Measurements from ENCODE around the gene RALY.
A peak's percentile ranks its signal among the peaks of the same experiment; 100 is the strongest.

The RALY gene

GRCh38 chr20:33993576-33994221 is at the start of gene RALY:
RALY (plus strand) TSS chr20:33993911; CDS start chr20:34072075, 78,164 bp downstream.
- peak; percentile 95 for DNase-seq

GRCh38 chr20:33944914-33945313 is 48.8 kb upstream of the RALY start:
- DNase-seq: no peak

- DNase-seq: no peak
Measured at GRCh38 chr20:33945391-33946081, 48.2 kb upstream of the RALY start.

DNA sequence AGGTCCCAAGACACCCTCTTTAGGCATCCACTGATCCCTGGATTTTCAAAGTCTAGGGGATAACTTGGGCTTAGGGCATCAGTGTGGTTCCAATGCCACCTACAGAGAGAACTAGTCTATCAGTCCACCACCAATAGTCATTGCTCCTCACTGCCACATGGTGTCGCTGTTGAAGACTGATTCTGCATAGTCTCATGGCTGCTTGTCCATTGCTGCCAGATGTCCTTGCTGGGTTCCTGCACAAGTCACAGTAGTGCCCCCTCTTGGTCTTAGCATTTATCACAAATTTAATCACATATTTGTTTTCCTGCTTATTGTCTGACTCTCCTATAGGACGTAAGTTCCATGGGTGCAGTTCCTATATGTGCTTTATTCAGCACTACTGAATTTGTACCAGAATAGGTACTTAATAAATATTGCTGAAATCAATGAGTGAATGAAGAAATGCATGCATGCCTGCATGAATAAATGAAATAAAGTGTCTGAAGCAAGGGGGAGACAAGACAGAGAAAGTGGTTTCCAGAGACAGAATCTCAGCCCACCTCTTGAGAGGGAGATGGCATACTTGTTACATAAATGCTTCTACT is 45.9 kb upstream of the RALY start:
- DNase-seq: peak; percentile 48

DNA sequence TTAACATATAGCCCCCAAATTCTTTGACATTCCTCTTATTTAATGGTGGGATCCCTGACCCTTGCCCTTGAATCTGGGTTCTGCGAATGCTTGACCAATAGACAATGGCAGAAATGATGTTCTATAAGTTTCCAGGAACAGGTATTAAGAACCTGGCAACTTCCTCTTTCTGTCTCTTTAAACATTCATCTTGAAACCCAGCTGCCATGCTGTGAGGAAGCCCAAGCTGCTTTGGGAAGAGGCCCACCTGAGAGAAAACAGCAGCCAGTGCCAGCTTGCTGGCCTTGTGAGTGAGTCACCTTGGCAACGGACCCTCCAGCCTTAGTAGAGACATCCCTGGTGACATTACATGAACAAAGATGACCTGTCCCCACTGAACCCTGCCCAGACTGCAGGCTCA is 45.2 kb upstream of the RALY start:
- no peak for DNase-seq

- no peak for DNase-seq
Measured at GRCh38 chr20:33951171-33951570, 42.5 kb upstream of the RALY start.

DNA sequence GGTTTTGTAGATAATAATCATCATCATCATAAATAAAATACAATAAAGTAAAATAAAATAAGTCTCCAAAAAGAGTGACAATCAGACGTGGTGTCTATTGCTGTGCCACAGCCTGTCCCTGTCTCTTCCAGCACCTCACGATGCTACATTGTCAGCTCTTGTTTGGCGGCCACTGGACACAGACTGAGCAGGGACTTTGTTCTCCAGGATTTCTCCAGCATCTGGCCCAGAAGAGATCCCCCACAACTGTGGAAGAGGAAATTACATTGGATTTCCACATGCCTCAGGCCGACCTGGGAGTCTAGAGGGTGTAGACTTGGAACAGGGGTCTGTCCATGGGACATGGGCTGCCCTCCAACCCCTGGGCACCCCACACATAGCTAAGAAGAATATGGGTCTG is 39.2 kb upstream of the RALY start:
- DNase-seq: no peak

GRCh38 chr20:33963751-33964150 is 30.0 kb upstream of the RALY start:
- DNase-seq: no peak

- DNase-seq: no peak
Measured at GRCh38 chr20:33964441-33964840, 29.3 kb upstream of the RALY start.

DNA sequence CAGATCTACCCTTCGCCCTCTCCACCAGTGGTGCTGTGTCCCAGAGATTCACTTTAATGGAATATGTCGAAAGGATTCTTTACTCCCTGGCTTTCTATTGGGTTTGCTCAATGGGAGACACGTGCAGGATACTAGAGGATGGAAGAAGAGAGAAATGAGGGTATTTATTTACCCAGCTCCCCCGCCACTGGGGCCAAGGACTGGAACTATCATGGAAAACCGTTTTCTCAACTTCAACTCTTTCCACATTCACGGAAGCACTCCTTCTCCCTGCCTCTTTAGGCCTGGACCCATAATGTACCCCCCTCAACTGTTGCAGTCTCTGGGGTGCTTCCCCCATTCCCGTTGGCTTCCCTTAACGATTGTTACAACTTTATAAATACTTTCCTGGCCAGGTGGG is 26.6 kb upstream of the RALY start:
- DNase-seq: no peak

- no peak for DNase-seq
Measured at GRCh38 chr20:33969563-33969962, 24.1 kb upstream of the RALY start.

DNA sequence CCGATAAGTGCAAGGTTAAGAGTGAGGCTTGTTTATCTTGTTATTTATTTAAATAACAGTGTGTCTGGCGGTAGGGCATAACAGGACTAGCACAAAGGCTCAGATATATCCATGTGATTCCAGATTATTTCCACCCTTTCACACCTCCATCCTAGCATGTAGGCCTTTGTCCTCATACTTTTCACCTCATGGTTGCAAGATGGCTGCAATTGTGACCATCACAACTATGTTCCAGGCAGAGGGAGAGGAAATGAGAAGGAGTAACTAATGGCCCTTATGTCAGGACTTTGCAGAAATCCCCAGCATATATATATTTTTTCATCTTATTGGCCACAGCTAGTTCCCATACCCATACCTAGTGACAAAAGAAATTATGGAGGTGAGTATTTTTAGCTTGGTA is 23.5 kb upstream of the RALY start:
- DNase-seq: no peak

GRCh38 chr20:33971147-33971975 is 22.4 kb upstream of the RALY start:
- DNase-seq: no peak

GRCh38 chr20:33976959-33977358 is 16.8 kb upstream of the RALY start:
- DNase-seq: no peak

DNA sequence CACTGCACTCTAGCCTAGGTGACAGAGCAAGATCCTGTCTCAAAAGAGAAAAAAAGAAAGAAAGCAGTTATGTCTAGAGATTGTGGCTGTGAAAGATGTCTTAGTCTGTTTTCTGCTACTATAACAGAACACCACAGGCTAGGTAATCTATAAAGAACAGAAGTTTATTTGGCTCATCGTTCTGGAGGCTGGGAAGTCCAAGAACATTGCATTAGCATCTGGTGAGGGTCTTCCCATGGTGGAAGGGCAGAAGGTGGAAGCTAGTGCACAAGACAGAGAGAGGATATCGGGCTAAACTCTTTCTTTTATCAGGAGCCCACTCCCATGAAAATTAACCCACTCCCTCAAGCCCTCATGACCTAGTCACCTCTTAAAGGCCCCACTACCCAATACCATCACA is 16.2 kb upstream of the RALY start:
- no peak for DNase-seq

DNA sequence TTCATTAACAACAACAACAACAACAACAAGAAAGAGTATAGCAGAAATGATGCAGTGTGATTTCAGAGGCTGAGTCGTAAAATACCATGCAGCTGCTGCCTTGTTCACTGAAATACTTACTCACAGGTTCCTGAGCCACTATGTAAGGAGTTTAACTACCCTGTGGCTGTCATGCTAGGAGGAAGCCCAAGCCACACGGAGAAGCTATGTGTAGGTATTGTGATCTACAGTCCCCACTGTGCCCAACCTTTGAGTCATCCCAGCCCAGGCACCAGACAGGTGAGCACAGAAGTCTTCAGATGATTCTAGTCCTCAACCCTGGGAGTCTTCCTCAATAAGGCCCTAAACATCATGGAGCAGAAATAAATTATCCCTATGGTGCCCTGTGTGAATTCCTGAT is 14.6 kb upstream of the RALY start:
- DNase-seq: no peak

- no peak for DNase-seq
Measured at GRCh38 chr20:33981347-33981746, 12.4 kb upstream of the RALY start.

GRCh38 chr20:33981964-33982363 is 11.7 kb upstream of the RALY start:
- no peak for DNase-seq

DNA sequence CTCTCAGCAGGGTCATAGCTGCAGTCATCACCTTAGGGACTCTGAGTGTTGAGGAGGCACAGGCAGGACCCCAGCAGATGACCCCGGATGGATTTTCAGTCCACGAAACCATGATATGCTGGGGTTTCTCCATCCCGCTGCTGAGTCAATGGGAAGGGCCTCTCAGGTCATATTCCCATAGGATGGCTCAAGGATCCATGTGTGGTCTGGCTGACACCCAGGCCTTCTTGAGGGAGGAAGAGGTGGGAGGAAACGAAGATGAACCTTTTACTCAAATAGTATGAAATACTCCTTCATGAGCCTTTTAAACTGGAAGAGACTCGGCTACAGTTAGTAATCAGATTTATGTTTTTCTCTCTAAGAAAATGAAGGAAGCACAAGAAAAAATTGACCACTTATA is 10.3 kb upstream of the RALY start:
- no peak for DNase-seq

DNA sequence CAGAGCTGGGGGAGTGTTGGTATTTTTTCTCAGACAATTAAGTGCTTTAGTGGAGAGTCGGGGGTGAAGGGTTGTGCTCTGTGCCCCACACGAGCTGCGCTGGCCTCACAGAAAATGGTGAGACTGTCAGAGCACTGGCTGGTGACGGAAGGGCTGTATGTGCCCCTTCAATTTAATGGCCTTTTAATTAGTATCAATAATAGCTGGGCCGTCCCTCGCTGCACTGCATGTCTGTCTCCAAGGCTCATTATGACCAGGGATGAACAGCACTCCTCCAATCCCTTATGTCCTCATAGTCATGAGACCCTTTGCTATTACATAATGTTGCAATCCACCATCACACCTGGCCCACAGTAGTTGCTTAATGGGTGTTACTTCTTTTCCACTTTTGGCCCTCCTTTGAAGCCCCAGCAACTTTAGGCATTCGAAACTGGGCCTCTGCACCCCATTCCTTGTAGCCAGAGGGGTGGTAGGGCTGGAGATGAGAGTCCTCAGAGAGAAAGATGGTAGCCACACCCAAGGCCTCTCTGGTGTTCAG is 9.5 kb upstream of the RALY start:
- DNase-seq: no peak

DNA sequence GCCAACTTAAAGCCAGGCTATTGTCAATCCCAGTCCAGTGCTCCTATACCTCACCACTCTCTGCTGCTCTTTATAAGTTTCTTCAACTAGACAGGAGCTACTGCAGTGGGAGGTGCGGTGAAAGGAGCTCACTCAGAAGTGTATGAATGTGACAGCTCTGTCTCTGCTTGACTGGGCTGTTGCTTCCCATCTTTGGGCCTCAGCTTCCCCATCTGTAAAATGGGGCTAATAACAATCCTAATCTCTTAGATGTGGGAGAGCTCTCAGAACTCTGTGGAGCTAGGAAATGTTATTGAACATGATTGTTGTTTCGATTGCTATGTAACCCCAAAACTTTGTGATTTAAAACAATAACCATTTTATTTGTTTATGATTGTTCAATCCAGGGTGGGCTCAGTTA is 8.4 kb upstream of the RALY start:
- DNase-seq: no peak

- DNase-seq: no peak
Measured at GRCh38 chr20:33985830-33986229, 7.9 kb upstream of the RALY start.

GRCh38 chr20:33986560-33987216 is 7.0 kb upstream of the RALY start:
- no peak for DNase-seq
